22Rv1 (cell line): ENCODE data around the gene ESPL1.

Source experiments
- ZFX ChIP-seq: fragments of 450-650 bp; IDR thresholded peaks from 2 replicates; pipeline ENCODE4 v1.6.1; 2017; ENCODE audit warnings: antibody characterized with exemption, borderline replicate concordance
- TF ChIP-seq, protein P1 (sequence below): fragments of 450-650 bp; IDR thresholded peaks from 2 replicates; pipeline ENCODE4 v1.5.1; 2017; ENCODE audit warnings: mild to moderate bottlenecking

DNA sequence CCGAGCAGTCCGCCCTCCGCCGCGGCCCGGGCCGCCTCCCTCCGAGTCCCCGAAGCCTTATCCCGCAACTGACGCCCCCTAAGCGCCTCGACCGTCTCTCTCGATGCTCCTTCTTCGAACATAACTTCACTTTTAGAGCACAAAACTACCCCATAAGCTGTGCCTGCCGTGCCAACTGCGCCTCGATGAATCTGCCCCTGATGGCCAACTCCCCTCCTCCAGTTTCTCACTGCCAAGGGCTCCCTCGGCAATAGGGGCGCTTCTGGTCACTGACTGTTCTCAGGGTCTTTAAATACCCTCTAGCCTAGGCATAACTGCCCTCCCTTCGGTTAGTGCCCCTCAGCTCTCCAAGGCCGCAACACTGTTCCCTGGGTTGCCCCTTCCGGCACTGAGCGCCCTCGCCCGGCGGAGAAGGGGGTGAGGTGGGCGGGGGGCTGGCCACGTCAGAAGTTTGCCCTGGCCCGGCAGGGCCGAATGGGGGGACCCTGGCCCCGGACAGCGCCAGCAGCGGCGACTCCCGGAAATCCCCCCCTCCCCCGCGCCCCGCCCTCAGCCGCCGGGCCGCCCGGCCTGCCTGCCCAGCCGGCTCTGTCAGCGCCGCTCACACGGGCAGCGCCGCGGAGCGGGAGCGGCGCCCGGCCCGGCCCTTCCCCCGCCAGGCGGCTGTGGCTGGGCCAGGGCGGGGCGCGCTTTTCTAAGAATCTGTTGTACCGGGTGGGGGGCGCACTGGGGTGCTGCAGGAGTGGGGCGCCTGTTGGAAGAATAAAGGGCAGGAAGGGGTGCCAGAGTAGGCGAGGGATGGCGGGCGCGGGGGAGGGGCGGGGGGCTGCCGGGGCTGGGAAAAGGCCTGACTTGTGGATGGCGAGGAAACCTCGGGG, 46.7 kb upstream of the ESPL1 start:
- TF ChIP-seq, protein P1, sequence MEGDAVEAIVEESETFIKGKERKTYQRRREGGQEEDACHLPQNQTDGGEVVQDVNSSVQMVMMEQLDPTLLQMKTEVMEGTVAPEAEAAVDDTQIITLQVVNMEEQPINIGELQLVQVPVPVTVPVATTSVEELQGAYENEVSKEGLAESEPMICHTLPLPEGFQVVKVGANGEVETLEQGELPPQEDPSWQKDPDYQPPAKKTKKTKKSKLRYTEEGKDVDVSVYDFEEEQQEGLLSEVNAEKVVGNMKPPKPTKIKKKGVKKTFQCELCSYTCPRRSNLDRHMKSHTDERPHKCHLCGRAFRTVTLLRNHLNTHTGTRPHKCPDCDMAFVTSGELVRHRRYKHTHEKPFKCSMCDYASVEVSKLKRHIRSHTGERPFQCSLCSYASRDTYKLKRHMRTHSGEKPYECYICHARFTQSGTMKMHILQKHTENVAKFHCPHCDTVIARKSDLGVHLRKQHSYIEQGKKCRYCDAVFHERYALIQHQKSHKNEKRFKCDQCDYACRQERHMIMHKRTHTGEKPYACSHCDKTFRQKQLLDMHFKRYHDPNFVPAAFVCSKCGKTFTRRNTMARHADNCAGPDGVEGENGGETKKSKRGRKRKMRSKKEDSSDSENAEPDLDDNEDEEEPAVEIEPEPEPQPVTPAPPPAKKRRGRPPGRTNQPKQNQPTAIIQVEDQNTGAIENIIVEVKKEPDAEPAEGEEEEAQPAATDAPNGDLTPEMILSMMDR: peak; percentile 71
- no peak for TF ChIP-seq ZFX
